ENCODE measurements around the gene GJB2.
A peak's percentile ranks its signal among the peaks of the same experiment; 100 is the strongest.

GRCh38 chr13:20188667-20189553, 3.8 kb downstream of the GJB2 start:
- TF ChIP-seq POLR2A (IDR thresholded peaks at IDR 0.05) = no peak
- TF ChIP-seq POLR2AphosphoS5 (IDR thresholded peaks at IDR 0.05) = no peak
- TF ChIP-seq CTCF (IDR thresholded peaks at IDR 0.05) = peak in 1 of 2 donors; percentile 21

Measured in suprapubic skin (tissue), 4 donors.